ENCODE data around the gene GNAI3.

DNA sequence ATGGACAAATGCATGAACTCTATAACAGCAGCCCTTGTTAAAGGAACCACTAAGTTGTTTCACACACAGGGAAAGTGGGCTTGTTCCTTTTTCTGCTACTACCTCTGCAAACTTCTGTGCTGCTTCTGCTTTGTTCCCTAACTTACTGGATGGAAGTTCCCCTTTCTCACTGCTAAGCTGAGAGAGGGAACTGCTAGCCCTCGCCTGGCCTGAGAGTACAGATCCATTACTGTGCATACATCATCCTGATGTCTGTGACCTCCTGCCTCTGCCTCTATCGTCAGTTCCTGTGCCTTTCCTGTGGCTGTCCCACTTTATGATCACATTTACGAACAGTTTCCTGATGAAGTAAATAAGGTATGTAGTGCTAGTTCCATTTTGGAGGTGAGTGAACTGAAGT lies 67.5 kb downstream of the GNAI3 start:
- TF ChIP-seq, protein P1, sequence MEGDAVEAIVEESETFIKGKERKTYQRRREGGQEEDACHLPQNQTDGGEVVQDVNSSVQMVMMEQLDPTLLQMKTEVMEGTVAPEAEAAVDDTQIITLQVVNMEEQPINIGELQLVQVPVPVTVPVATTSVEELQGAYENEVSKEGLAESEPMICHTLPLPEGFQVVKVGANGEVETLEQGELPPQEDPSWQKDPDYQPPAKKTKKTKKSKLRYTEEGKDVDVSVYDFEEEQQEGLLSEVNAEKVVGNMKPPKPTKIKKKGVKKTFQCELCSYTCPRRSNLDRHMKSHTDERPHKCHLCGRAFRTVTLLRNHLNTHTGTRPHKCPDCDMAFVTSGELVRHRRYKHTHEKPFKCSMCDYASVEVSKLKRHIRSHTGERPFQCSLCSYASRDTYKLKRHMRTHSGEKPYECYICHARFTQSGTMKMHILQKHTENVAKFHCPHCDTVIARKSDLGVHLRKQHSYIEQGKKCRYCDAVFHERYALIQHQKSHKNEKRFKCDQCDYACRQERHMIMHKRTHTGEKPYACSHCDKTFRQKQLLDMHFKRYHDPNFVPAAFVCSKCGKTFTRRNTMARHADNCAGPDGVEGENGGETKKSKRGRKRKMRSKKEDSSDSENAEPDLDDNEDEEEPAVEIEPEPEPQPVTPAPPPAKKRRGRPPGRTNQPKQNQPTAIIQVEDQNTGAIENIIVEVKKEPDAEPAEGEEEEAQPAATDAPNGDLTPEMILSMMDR (IDR thresholded peaks at IDR 0.05; ENCODE audit: poor library complexity) = no peak
- no peak for TF ChIP-seq EZH2 (IDR thresholded peaks at IDR 0.05; ENCODE audit: borderline replicate concordance)

Data from hepatocyte (in vitro differentiated cells).